Mucosa of stomach (tissue), 1 donor: ENCODE data around the gene C13orf42.

ENCODE experiments used
- H3K27me3 ChIP-seq: one replicate; pipeline ENCODE4 v1.7.0; 2013; ENCODE audit warnings: mild to moderate bottlenecking, low read length; ENCODE audit not compliant: control insufficient read depth, insufficient read depth
- H3K36me3 ChIP-seq: one replicate; pipeline ENCODE4 v1.7.0; 2013; ENCODE audit warnings: low read length; ENCODE audit not compliant: control insufficient read depth, insufficient read depth
- H3K4me1 ChIP-seq: one replicate; pipeline ENCODE4 v1.7.0; 2013; ENCODE audit warnings: mild to moderate bottlenecking, low read length; ENCODE audit not compliant: control insufficient read depth, insufficient read depth
- H3K4me3 ChIP-seq: one replicate; pipeline ENCODE4 v1.7.0; 2013; ENCODE audit warnings: low read length
- H3K9ac ChIP-seq: one replicate; pipeline ENCODE4 v1.7.0; 2013; ENCODE audit warnings: mild to moderate bottlenecking, low read length, moderate library complexity
- H3K9me3 ChIP-seq: one replicate; pipeline ENCODE4 v1.7.0; 2013; ENCODE audit warnings: mild to moderate bottlenecking, low read length, moderate library complexity; ENCODE audit not compliant: control insufficient read depth
- donor health status: Pancreatic carcinoma.

Gene C13orf42

GRCh38 chr13:51113969-51114368 is 2.9 kb upstream of the C13orf42 start:
- Histone ChIP-seq H3K4me3 (no peak overlapping the region), H3K9ac (no peak overlapping the region), H3K36me3 (no peaks in the 10 kb centered on the region)

GRCh38 chr13:51113186-51113881 is 2.3 kb upstream of the C13orf42 start:
- no peaks in the 10 kb centered on the region for H3K9me3 ChIP-seq
- no peaks in the 10 kb centered on the region for H3K36me3 ChIP-seq
- no peaks in the 10 kb centered on the region for H3K4me1 ChIP-seq
- no peak overlapping the region for H3K4me3 ChIP-seq
- H3K27me3 ChIP-seq: no peaks in the 10 kb centered on the region
- no peak overlapping the region for H3K9ac ChIP-seq

More at GRCh38 chr13:51113969-51114368, 2.9 kb upstream of the C13orf42 start:
- H3K27me3 ChIP-seq: no peaks in the 10 kb centered on the region
- no peaks in the 10 kb centered on the region for H3K9me3 ChIP-seq
- H3K4me1 ChIP-seq: no peaks in the 10 kb centered on the region

GRCh38 chr13:51112771-51113170 is 1.7 kb upstream of the C13orf42 start:
- Histone ChIP-seq H3K27me3 (no peaks in the 10 kb centered on the region), H3K4me3 (no peak overlapping the region), H3K9ac (no peak overlapping the region), H3K4me1 (no peaks in the 10 kb centered on the region), H3K9me3 (no peaks in the 10 kb centered on the region), H3K36me3 (no peaks in the 10 kb centered on the region)

DNA sequence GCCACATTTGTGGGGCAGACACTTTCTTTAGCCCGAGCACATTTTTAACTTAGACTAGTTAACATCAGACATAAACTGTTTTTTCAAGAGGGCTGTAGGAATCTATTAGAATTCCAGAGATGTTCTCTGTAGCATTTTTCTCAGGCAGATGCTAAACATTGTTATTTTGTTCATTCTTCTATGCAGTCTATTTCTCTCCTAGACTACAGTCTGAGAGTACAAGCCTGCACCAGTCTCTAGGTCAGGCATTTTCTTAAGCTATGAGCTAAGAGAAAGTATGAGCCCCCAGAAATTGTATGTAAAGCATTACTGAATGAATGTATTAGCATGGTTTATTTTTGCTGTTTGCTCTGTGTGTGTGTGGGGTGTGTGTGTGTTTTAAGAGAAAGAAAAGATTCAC is 923 bp upstream of the C13orf42 start:
- no peaks in the 10 kb centered on the region for H3K9me3 ChIP-seq
- no peaks in the 10 kb centered on the region for H3K36me3 ChIP-seq
- no peak overlapping the region for H3K4me3 ChIP-seq
- H3K9ac ChIP-seq: no peak overlapping the region
- no peaks in the 10 kb centered on the region for H3K4me1 ChIP-seq
- H3K27me3 ChIP-seq: no peaks in the 10 kb centered on the region

DNA sequence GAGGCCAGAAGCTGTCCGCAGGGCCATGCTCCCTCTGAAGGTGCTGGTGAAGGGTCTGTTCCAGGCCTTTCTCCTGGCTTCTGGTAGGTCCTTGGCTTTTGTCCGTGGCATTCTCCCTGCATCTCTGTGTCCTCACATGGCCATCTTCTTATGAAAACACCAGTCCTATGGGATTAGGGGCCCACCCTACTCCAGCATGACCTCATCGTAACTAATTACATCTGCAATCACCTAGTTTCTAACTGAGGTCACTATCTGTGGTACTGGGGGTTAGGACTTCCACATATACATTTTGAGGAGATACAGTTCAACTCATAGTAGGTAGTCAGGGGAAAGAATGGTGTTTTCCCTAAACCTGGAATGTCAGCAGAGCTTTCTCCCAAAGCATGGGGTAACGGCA is 3.1 kb downstream of the C13orf42 start:
- Histone ChIP-seq H3K9ac (no peak overlapping the region), H3K9me3 (no peaks in the 10 kb centered on the region), H3K4me3 (no peak overlapping the region), H3K27me3 (no peaks in the 10 kb centered on the region), H3K4me1 (no peaks in the 10 kb centered on the region), H3K36me3 (no peaks in the 10 kb centered on the region)

GRCh38 chr13:51105046-51105445 is 6.0 kb downstream of the C13orf42 start:
- Histone ChIP-seq H3K9ac (no peak overlapping the region), H3K27me3 (no peaks in the 10 kb centered on the region), H3K36me3 (no peaks in the 10 kb centered on the region), H3K4me1 (no peaks in the 10 kb centered on the region), H3K9me3 (no peaks in the 10 kb centered on the region), H3K4me3 (no peak overlapping the region)

GRCh38 chr13:51101636-51102235 is 9.3 kb downstream of the C13orf42 start:
- Histone ChIP-seq H3K4me3 (no peak overlapping the region), H3K27me3 (no peaks in the 10 kb centered on the region), H3K36me3 (no peaks in the 10 kb centered on the region), H3K9me3 (no peaks in the 10 kb centered on the region), H3K4me1 (no peaks in the 10 kb centered on the region), H3K9ac (no peak overlapping the region)

DNA sequence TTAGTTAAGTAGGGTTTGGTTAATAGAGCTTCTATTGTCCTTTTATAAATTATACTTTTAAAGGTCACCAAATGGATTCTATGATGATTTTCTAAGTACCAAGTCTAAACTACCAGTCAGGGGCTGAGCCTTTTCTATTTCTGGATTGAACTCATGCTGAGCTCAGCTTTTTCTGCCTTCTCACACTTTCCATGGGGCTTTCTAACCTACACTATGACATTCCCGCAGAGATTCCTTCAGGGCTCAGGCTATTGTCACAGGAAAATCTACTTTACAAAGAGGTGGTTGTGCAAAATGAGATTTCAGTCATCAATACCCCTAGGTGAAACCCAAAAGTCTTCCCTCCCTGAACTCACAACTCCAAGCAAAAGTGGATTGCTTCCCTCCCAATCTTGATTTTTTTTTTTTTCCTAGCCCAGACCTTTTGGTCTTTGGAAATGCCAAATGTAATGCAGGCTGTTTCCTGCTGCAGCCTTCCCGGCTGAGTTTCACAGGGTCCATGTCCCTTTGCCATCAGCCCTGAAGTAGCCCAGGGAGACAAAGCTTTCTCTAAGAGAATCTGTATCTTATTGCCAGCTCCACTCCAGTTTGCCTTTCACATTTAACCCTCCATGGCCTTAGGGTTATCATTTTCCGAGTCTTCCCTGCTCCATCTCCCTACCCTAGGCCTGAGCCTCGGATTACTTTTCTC is 13.6 kb downstream of the C13orf42 start:
- no peak overlapping the region for H3K4me3 ChIP-seq
- H3K4me1 ChIP-seq: no peaks in the 10 kb centered on the region
- H3K27me3 ChIP-seq: no peaks in the 10 kb centered on the region
- H3K9me3 ChIP-seq: no peaks in the 10 kb centered on the region
- H3K36me3 ChIP-seq: no peaks in the 10 kb centered on the region
- H3K9ac ChIP-seq: no peak overlapping the region

GRCh38 chr13:51096131-51096530 is 14.9 kb downstream of the C13orf42 start:
- no peak overlapping the region for H3K9ac ChIP-seq
- H3K36me3 ChIP-seq: no peaks in the 10 kb centered on the region
- no peaks in the 10 kb centered on the region for H3K9me3 ChIP-seq
- no peaks in the 10 kb centered on the region for H3K27me3 ChIP-seq
- H3K4me3 ChIP-seq: no peak overlapping the region
- H3K4me1 ChIP-seq: no peaks in the 10 kb centered on the region

GRCh38 chr13:51093574-51093973 is 17.5 kb downstream of the C13orf42 start:
- Histone ChIP-seq H3K4me1 (no peaks in the 10 kb centered on the region), H3K9ac (no peak overlapping the region), H3K27me3 (no peaks in the 10 kb centered on the region), H3K36me3 (no peaks in the 10 kb centered on the region), H3K9me3 (no peaks in the 10 kb centered on the region), H3K4me3 (no peak overlapping the region)

- H3K4me3 ChIP-seq: no peak overlapping the region
- H3K27me3 ChIP-seq: no peaks in the 10 kb centered on the region
- no peaks in the 10 kb centered on the region for H3K36me3 ChIP-seq
- H3K9me3 ChIP-seq: no peaks in the 10 kb centered on the region
- H3K4me1 ChIP-seq: no peaks in the 10 kb centered on the region
- H3K9ac ChIP-seq: no peak overlapping the region
These were observed 19.2 kb downstream of the C13orf42 start for GRCh38 chr13:51091839-51092238.

- Histone ChIP-seq H3K9ac (no peak overlapping the region), H3K4me3 (no peak overlapping the region), H3K27me3 (no peaks in the 10 kb centered on the region), H3K36me3 (no peaks in the 10 kb centered on the region), H3K9me3 (no peaks in the 10 kb centered on the region), H3K4me1 (no peaks in the 10 kb centered on the region)
These were observed 27.4 kb downstream of the C13orf42 start for GRCh38 chr13:51083706-51084105.
